H1 (cell line): ENCODE data around the gene SCARB1. TPM values are rescaled to one million over a fixed set of nuclear protein-coding genes. Genes with fewer than 3 reads are reported as not detected.

Experiments
- BCL11A ChIP-seq, 2 experiments: IDR thresholded peaks; one replicate each; pipeline ENCODE4 v1.6.1; 2011; ENCODE audit warnings: low read depth in 2 of 2, low read length in 2 of 2, mild to moderate bottlenecking in 2 of 2
- CHD7 ChIP-seq: fragments of 300-600 bp; sonication (generic); IDR thresholded peaks from 2 replicates; pipeline ENCODE4 v1.7.1; 2012; ENCODE audit warnings: low read length, moderate library complexity, mild to moderate bottlenecking, inconsistent platforms; ENCODE audit not compliant: insufficient replicate concordance
- FOSL1 ChIP-seq: IDR thresholded peaks from 2 replicates; pipeline ENCODE4 v1.6.1; 2011; ENCODE audit warnings: mild to moderate bottlenecking, low read depth, low read length, moderate library complexity; ENCODE audit not compliant: insufficient read depth
- GTF2F1 ChIP-seq: IDR thresholded peaks from 2 replicates; pipeline ENCODE4 v1.6.1; 2012; ENCODE audit warnings: low read depth, low read length, improper control_type of control experiment, borderline replicate concordance
- KDM5A ChIP-seq: fragments of 200-600 bp; IDR thresholded peaks from 2 replicates; pipeline ENCODE4 v1.7.1; 2012; ENCODE audit warnings: mild to moderate bottlenecking, low read length, inconsistent platforms, mixed read lengths
- POLR2A ChIP-seq, 2 experiments: IDR thresholded peaks; 1 replicate in 1 of 2; 2 replicates in 1 of 2; pipeline ENCODE4 v1.6.1; 2011; ENCODE audit warnings: low read depth in 2 of 2, low read length in 2 of 2, mild to moderate bottlenecking in 2 of 2; ENCODE audit errors: control extremely low read depth in 1 of 2
- RAD21 ChIP-seq, 2 experiments: IDR thresholded peaks in 1 of 2; conservative IDR thresholded peaks in 1 of 2; 2 replicates each; pipeline ENCODE4 v1.6.1; 2011; ENCODE audit warnings: low read depth in 2 of 2, low read length in 2 of 2, improper control_type of control experiment in 1 of 2, inconsistent platforms in 1 of 2, mild to moderate bottlenecking in 1 of 2, moderate library complexity in 1 of 2
- RBBP5 ChIP-seq: IDR thresholded peaks from 2 replicates; pipeline ENCODE4 v1.7.1; 2012; ENCODE audit warnings: low read depth, mild to moderate bottlenecking, inconsistent platforms, low read length, moderate library complexity, borderline replicate concordance
- RFX5 ChIP-seq: IDR thresholded peaks from 2 replicates; pipeline ENCODE4 v1.6.1; 2011; ENCODE audit warnings: low read depth, low read length, improper control_type of control experiment, borderline replicate concordance
- polyA plus RNA-seq, 7 experiments: library from polyadenylated mRNA; depleted of rRNA in 3 of 7; stranded (reverse) in 5 of 7; unstranded in 2 of 7; fragments of >200 nt in 5 of 7; fragments of 200-250 nt in 2 of 7; gene quantifications; 1 replicate in 5 of 7; 2 replicates in 1 of 7; 4 replicates in 1 of 7; pipeline versions ENCODE4 v1.2.1 to v1.2.3, GENCODE V29; 2011 to 2013; ENCODE audit warnings: missing spikeins in 2 of 7, mixed read lengths in 2 of 7
- total RNA-seq: library from RNA; stranded (reverse); fragmentation: NEBNext Ultra II Directional; extraction: Animal tissue kit (Norgen Biotek cat#: 25700); gene quantifications from 2 replicates; pipeline ENCODE4 v1.2.1, GENCODE V29; 2021

The SCARB1 gene
- total and polyA plus RNA-seq, 2 of the 8 experiments (the other 6 are each of a cell fraction or from before 2014, with no cell fraction given) = 45.3 to 57.1 TPM

GRCh38 chr12:124767066-124767821 lies 96.4 kb downstream of the SCARB1 start (continued):
- TF ChIP-seq CHD7 = no peak
- no peak for TF ChIP-seq POLR2A (IDR thresholded peaks at IDR 0.05; ENCODE audit: control extremely low read depth in 1 of 2, low read depth in 2 of 2, low read length in 2 of 2)
- TF ChIP-seq RBBP5 = no peak
- no peak for TF ChIP-seq BCL11A (IDR thresholded peaks at IDR 0.05; ENCODE audit: low read depth in 2 of 2, low read length in 2 of 2)
- TF ChIP-seq KDM5A = no peak
- TF ChIP-seq FOSL1 = no peak
- TF ChIP-seq GTF2F1 = no peak
- TF ChIP-seq RAD21 (IDR thresholded peaks at IDR 0.05 in 1 of 2, conservative IDR thresholded peaks at IDR 0.05 in 1 of 2; ENCODE audit: low read depth in 2 of 2, low read length in 2 of 2) = peak; percentile 97
- no peak for TF ChIP-seq RFX5
